Esophagus squamous epithelium (tissue), 4 donors: ENCODE measurements around the gene KCTD12.

Experiments
- CTCF ChIP-seq, 6 experiments: fragments of 450-650 bp in 4 of 6; fragments of 200-600 bp in 2 of 6; sonication (generic) in 2 of 6; IDR thresholded peaks; one replicate each; pipeline ENCODE4 v1.5.1; 2016 to 2019; ENCODE audit warnings: antibody characterized with exemption in 6 of 6, mild to moderate bottlenecking in 4 of 6, moderate library complexity in 4 of 6
- POLR2A ChIP-seq, 4 donors: fragments of 450-650 bp; IDR thresholded peaks; one replicate each; pipeline ENCODE4 v1.6.1; 2017; ENCODE audit warnings: antibody characterized with exemption in 4 of 4, mild to moderate bottlenecking in 4 of 4, moderate library complexity in 3 of 4

- no peak for TF ChIP-seq CTCF (IDR thresholded peaks at IDR 0.05)
- TF ChIP-seq POLR2A (IDR thresholded peaks at IDR 0.05), result no peak
Observed at GRCh38 chr13:76894401-76895110, 8.4 kb upstream of the KCTD12 start.
